Measurements from ENCODE around the gene DHRS11.

GRCh38 chr17:36640836-36641235, 49.2 kb downstream of the DHRS11 start:
- TF ChIP-seq EP300 (IDR thresholded peaks at IDR 0.05; ENCODE audit: low read depth) (no peak), CTCF (IDR thresholded peaks at IDR 0.05) (no peak), POLR2AphosphoS5 (IDR thresholded peaks at IDR 0.05) (no peak)
